Caco-2 (cell line): Measurements from ENCODE around the gene IGFBP7. TPM values are rescaled to one million over a fixed set of nuclear protein-coding genes. Genes with fewer than 3 reads are reported as not detected.

ENCODE experiments used
- BruUV-seq: library from RNA; stranded (reverse); fragments of 400-500 nt; replicated peaks from 2 replicates; lab custom pipeline; 2021; lab: Mats Ljungman, UMichigan
- CTCF ChIA-PET: fragments of 300-600 bp; sonication (Branson Sonifier 250); formaldehyde crosslinking; loops from one replicate; lab custom pipeline; 2022; ENCODE audit warnings: antibody characterized with exemption; lab: Charles Lee
- POLR2A ChIA-PET: fragments of 300-600 bp; sonication (Branson Sonifier 250); formaldehyde crosslinking; loops from one replicate; lab custom pipeline; 2022; ENCODE audit warnings: antibody characterized with exemption; lab: Charles Lee
- DNase-seq, 2 experiments: peaks; one replicate each; pipeline versions ENCODE4 v3.0.0 to v3.0.0-alpha.2; 2020 to 2022
- H3K27me3 ChIP-seq: replicated peaks from 2 replicates; pipeline ENCODE4 v1.6.0; 2011; ENCODE audit warnings: low read length; ENCODE audit not compliant: control insufficient read depth, insufficient read depth
- H3K36me3 ChIP-seq: 2 replicates; pipeline ENCODE4 v1.5.1; 2011; ENCODE audit warnings: low read length; ENCODE audit not compliant: control insufficient read depth, insufficient read depth
- H3K4me1 ChIP-seq: fragments of 250-450 bp; sonication (Bioruptor Pico); 2 replicates; pipeline ENCODE4 v1.5.1; 2020; ENCODE audit warnings: mild to moderate bottlenecking
- H3K4me3 ChIP-seq: 2 replicates; pipeline ENCODE4 v1.5.1; 2011; ENCODE audit warnings: low read depth, mild to moderate bottlenecking, control low read depth, low read length
- H3K9me3 ChIP-seq: fragments of 250-450 bp; sonication (Bioruptor Pico); 2 replicates; pipeline ENCODE4 v1.5.1; 2020; ENCODE audit warnings: mild to moderate bottlenecking, moderate library complexity
- H3K27ac Mint-ChIP-seq: one replicate; pipeline ENCODE4 v1.8.0; 2022; ENCODE audit warnings: mixed read lengths; ENCODE audit not compliant: unreplicated experiment
- H3K27me3 Mint-ChIP-seq: one replicate; pipeline ENCODE4 v1.8.0; 2022; ENCODE audit warnings: mixed read lengths; ENCODE audit not compliant: insufficient read depth, unreplicated experiment
- H3K36me3 Mint-ChIP-seq: one replicate; pipeline ENCODE4 v1.8.0; 2022; ENCODE audit warnings: mild to moderate bottlenecking, mixed read lengths; ENCODE audit not compliant: insufficient read depth, unreplicated experiment
- H3K4me1 Mint-ChIP-seq: one replicate; pipeline ENCODE4 v1.8.0; 2022; ENCODE audit warnings: low read depth, mixed read lengths; ENCODE audit not compliant: unreplicated experiment
- H3K4me3 Mint-ChIP-seq: one replicate; pipeline ENCODE4 v1.8.0; 2022; ENCODE audit warnings: mild to moderate bottlenecking, moderate library complexity, mixed read lengths; ENCODE audit not compliant: unreplicated experiment
- H3K9me3 Mint-ChIP-seq: one replicate; pipeline ENCODE4 v1.8.0; 2022; ENCODE audit warnings: mixed read lengths; ENCODE audit not compliant: unreplicated experiment
- intact Hi-C: fragments of 100-400 bp; cut with micrococcal nuclease; formaldehyde crosslinking; loops from one replicate; pipeline ENCODE4 v1.10.0; 2022; ENCODE audit not compliant: unreplicated experiment
- total RNA-seq: library from RNA; stranded (reverse); gene quantifications from 2 replicates; pipeline ENCODE4 v1.2.3, GENCODE V29; 2022
- TF ChIP-seq, protein P1 (sequence below), 2 experiments: fragments of 200-600 bp in 1 of 2; IDR thresholded peaks; 1 replicate in 1 of 2; 2 replicates in 1 of 2; pipeline versions ENCODE4 v1.5.1 to v1.8.0; 2011 to 2022; ENCODE audit warnings: antibody characterized with exemption in 1 of 2, control low read depth in 1 of 2, inconsistent platforms in 1 of 2, low read depth in 1 of 2, low read length in 1 of 2, mild to moderate bottlenecking in 1 of 2, moderate library complexity in 1 of 2; ENCODE audit not compliant: insufficient read depth in 1 of 2, severe bottlenecking in 1 of 2, unreplicated experiment in 1 of 2

IGFBP7 gene
- total RNA-seq, 1 experiment from 2014 or later, result 40.4 TPM

DNA sequence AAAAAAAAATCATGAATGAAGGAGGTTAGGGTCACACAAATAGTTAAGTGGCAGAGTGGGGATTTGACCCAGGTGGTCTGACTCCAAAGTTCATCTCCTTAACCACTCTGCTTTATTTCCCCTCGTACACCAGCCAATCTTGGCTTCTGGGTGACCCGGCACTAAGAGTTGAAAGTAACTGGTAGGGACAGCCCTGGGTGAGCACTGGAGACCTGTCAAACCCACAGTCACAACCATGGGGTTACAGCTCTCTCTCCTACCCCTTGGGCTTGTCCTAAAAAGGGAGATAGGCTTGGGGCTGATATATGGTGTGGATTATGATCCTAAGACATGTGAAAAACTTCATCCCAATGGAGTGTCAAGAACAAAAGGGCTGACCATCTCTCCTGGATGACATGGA, 12.5 kb downstream of the IGFBP7 start:
- no peaks in the 10 kb centered on the region for H3K27me3 ChIP-seq
- no peaks in the 10 kb centered on the region for H3K36me3 Mint-ChIP-seq
- no peak overlapping the region for H3K4me3 ChIP-seq
- no peaks in the 10 kb centered on the region for H3K27me3 Mint-ChIP-seq
- no TSS peak for BruUV-seq
- peaks cover 21% of the 10 kb centered on the region for H3K4me1 ChIP-seq
- no peaks in the 10 kb centered on the region for H3K9me3 ChIP-seq
- intact Hi-C loops, result no loop called here
- CTCF ChIA-PET, result no interaction called here
- H3K9me3 Mint-ChIP-seq, result no peaks in the 10 kb centered on the region
- TF ChIP-seq, protein P1, sequence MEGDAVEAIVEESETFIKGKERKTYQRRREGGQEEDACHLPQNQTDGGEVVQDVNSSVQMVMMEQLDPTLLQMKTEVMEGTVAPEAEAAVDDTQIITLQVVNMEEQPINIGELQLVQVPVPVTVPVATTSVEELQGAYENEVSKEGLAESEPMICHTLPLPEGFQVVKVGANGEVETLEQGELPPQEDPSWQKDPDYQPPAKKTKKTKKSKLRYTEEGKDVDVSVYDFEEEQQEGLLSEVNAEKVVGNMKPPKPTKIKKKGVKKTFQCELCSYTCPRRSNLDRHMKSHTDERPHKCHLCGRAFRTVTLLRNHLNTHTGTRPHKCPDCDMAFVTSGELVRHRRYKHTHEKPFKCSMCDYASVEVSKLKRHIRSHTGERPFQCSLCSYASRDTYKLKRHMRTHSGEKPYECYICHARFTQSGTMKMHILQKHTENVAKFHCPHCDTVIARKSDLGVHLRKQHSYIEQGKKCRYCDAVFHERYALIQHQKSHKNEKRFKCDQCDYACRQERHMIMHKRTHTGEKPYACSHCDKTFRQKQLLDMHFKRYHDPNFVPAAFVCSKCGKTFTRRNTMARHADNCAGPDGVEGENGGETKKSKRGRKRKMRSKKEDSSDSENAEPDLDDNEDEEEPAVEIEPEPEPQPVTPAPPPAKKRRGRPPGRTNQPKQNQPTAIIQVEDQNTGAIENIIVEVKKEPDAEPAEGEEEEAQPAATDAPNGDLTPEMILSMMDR (IDR thresholded peaks at IDR 0.05; ENCODE audit: insufficient read depth in 1 of 2, low read depth in 1 of 2, low read length in 1 of 2, severe bottlenecking in 1 of 2, unreplicated experiment in 1 of 2), result no peak
- H3K4me1 Mint-ChIP-seq, result no peaks in the 10 kb centered on the region
- POLR2A ChIA-PET, result no interaction called here
- no peak overlapping the region for H3K4me3 Mint-ChIP-seq
- no peaks in the 10 kb centered on the region for H3K36me3 ChIP-seq
- DNase-seq, result no peak
- no peak overlapping the region for H3K27ac Mint-ChIP-seq

DNA sequence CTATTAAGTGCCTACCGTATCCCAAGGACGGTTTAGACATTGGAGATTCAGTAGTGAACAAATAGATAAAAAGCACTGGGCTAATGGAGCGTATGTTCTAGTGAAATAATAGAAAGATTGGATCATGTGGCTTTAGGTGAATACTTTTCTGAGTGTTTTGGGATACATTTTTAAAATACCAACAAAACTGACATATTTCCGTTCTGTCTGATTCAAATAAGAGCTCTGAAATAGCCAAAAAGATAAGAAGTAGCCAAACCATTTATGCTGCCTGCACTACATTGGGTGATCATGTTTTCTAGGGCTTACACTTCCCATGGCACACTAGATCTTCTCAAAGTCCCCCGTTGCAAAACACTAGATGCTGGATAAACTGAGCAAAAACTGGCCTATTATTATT, 14.2 kb downstream of the IGFBP7 start:
- no peaks in the 10 kb centered on the region for H3K36me3 ChIP-seq
- Mint-ChIP-seq H3K9me3 (no peaks in the 10 kb centered on the region), H3K4me3 (no peak overlapping the region), H3K27ac (no peak overlapping the region), H3K4me1 (no peaks in the 10 kb centered on the region), H3K27me3 (no peaks in the 10 kb centered on the region), H3K36me3 (no peaks in the 10 kb centered on the region)
- no peak for DNase-seq
- H3K9me3 ChIP-seq, result no peaks in the 10 kb centered on the region
- H3K4me1 ChIP-seq, result peaks cover 12% of the 10 kb centered on the region
- H3K27me3 ChIP-seq, result no peaks in the 10 kb centered on the region
- BruUV-seq, result no TSS peak
- intact Hi-C loops, result no loop called here
- no peak overlapping the region for H3K4me3 ChIP-seq
- TF ChIP-seq, protein P1 (IDR thresholded peaks at IDR 0.05; ENCODE audit: insufficient read depth in 1 of 2, low read depth in 1 of 2, low read length in 1 of 2, severe bottlenecking in 1 of 2, unreplicated experiment in 1 of 2), result no peak
- ChIA-PET CTCF (no interaction called here), POLR2A (no interaction called here)

DNA sequence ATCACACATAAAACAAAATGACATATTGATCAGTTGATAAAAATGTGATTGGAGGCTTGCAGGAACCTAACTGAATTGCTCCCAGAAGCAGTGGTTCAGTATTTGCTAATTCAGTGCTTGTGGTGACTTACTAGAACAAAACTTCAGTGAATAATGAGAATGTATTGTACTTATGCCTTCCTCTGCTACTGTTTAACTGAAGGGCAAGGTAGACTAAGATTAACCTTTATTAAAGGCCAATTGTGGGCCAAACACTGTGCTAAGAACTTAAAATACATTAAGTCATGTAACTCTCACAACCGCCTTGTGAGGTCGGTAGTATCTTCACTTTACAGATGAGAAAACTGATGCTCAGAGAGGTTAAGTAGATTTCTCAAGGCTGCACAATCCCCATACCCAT, 14.9 kb downstream of the IGFBP7 start:
- Histone ChIP-seq H3K9me3 (no peaks in the 10 kb centered on the region), H3K4me1 (0 out of 2 replicates have a peak, but pooled peaks cover 6% of the 10 kb centered on the region), H3K36me3 (no peaks in the 10 kb centered on the region), H3K27me3 (no peaks in the 10 kb centered on the region), H3K4me3 (no peak overlapping the region)
- H3K9me3 Mint-ChIP-seq, result no peaks in the 10 kb centered on the region
- no TSS peak for BruUV-seq
- no peak overlapping the region for H3K27ac Mint-ChIP-seq
- no peaks in the 10 kb centered on the region for H3K27me3 Mint-ChIP-seq
- TF ChIP-seq, protein P1 (IDR thresholded peaks at IDR 0.05; ENCODE audit: insufficient read depth in 1 of 2, low read depth in 1 of 2, low read length in 1 of 2, severe bottlenecking in 1 of 2, unreplicated experiment in 1 of 2), result no peak
- no peak overlapping the region for H3K4me3 Mint-ChIP-seq
- no peaks in the 10 kb centered on the region for H3K36me3 Mint-ChIP-seq
- intact Hi-C loops, result no loop called here
- CTCF ChIA-PET, result no interaction called here
- no peaks in the 10 kb centered on the region for H3K4me1 Mint-ChIP-seq
- POLR2A ChIA-PET, result no interaction called here
- DNase-seq, result no peak
